Measurements from ENCODE around the gene KCNQ1.

GRCh38 chr11:2831781-2832532, 387.1 kb downstream of the KCNQ1 start:
- TF ChIP-seq ZNF335 (CRISPR knock-in tag; IDR thresholded peaks at IDR 0.05), result no peak
- TF ChIP-seq PHB2 (IDR thresholded peaks at IDR 0.05; ENCODE audit: partially characterized antibody), result no peak
- no peak for TF ChIP-seq NR2C2 (CRISPR knock-in tag; IDR thresholded peaks at IDR 0.05; ENCODE audit: borderline replicate concordance)
- TF ChIP-seq SRF (IDR thresholded peaks at IDR 0.05; ENCODE audit: low read depth, low read length), result no peak
- no peak for TF ChIP-seq SMC3 (IDR thresholded peaks at IDR 0.05; ENCODE audit: low read length)
- TF ChIP-seq FOXK1 (CRISPR knock-in tag; IDR thresholded peaks at IDR 0.05; ENCODE audit: borderline replicate concordance, low read depth), result no peak
- TF ChIP-seq ZFP1 (CRISPR knock-in tag; IDR thresholded peaks at IDR 0.05), result no peak
- no peak for TF ChIP-seq HNF4G (IDR thresholded peaks at IDR 0.05; ENCODE audit: borderline replicate concordance, low read depth, low read length)
- TF ChIP-seq HNF4G (CRISPR knock-in tag; IDR thresholded peaks at IDR 0.05; ENCODE audit: borderline replicate concordance, low read depth), result no peak
- TF ChIP-seq ZNF674 (CRISPR knock-in tag; IDR thresholded peaks at IDR 0.05; ENCODE audit: low read depth), result no peak
- TF ChIP-seq ZNF253 (CRISPR knock-in tag; IDR thresholded peaks at IDR 0.05; ENCODE audit: borderline replicate concordance), result no peak
- TF ChIP-seq E2F1 (CRISPR knock-in tag; IDR thresholded peaks at IDR 0.05), result no peak
- TF ChIP-seq ZNF503 (CRISPR knock-in tag; IDR thresholded peaks at IDR 0.05), result no peak
- TF ChIP-seq ZNF883 (CRISPR knock-in tag; IDR thresholded peaks at IDR 0.05; ENCODE audit: not compliant biosample characterization), result no peak
- no peak for TF ChIP-seq NR2F2 (IDR thresholded peaks at IDR 0.05; ENCODE audit: borderline replicate concordance, low read depth)

Data from HepG2 (cell line).